Cortex of kidney (tissue), 1 donor: ENCODE measurements around the gene CLCN7.
"Not testable (repeated sequence)": the region's sequence is repeated elsewhere in the genome, so short reads cannot be mapped to it uniquely, and the experiment has no call there.

Source experiments
- DNase-seq: peaks from one replicate; lab custom pipeline; 2025; lab: John Stamatoyannopoulos, UW

CLCN7 gene

DNA sequence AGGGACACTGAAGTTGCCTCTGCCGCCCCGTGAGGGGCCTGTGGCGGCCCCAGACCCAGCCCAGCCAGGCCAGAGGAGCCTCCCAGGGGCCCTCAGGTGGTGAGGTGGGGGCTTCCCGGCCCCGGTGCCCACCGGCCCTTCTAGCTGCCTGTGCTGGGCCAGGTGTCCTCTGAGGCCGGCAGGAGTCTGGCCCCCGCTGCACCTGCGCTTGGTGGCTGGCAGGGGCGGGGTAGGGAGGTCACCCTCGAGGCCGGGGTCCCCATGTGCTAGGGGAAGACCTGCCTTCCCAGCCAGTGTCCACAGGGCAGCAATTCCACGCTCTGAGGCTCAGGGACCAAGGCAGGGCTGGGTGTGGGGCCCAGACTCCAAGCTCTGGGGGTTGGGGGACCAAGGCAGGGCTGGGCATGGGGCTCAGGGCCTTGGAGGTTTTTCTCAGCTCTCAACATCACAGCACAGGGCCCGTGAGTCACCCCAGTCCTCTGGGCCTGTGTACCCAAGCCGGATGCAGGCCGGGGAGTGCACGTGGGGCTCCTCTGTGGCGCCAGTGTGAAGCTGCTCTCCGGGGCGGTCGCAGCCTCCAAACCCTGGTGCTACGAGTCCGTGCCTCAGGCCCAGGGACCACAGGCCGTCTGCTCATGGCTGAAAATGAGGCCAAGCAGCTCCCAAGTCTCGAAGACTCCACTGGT lies 29.2 kb downstream of the CLCN7 start:
- no peak for DNase-seq

GRCh38 chr16:1444730-1445517 lies 29.9 kb downstream of the CLCN7 start:
- DNase-seq = no peak

GRCh38 chr16:1443980-1444729 lies 30.7 kb downstream of the CLCN7 start, which contains the start of gene CCDC154:
CCDC154 (minus strand) TSS chr16:1444556; CDS start chr16:1444322, 234 bp downstream.
- no peak for DNase-seq

- no peak for DNase-seq
Observed at GRCh38 chr16:1443403-1443973, 31.3 kb downstream of the CLCN7 start.

DNA sequence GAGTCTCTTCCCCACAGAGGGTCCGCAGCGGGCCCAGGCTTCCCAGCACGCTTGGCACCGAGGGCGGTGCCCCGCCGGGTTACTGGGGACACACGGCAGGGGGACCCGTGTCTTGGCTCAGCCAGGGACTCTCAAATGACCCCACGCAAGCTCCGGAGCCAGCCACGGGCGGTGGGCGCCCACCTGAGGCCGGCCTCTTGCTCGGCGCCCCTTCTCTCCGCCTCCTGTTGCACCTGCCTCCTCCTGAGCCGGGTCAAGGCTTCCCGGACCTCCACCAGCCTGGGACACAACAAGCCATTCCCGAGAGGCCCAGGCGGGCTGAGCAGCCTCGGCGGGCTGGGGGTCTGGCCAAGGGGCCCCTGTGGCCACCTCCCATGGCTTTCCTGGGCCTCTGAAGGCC lies 32.1 kb downstream of the CLCN7 start:
- DNase-seq = no peak

GRCh38 chr16:1441391-1441829 lies 33.4 kb downstream of the CLCN7 start:
- DNase-seq = no peak

- not testable (repeated sequence) for DNase-seq
Observed at GRCh38 chr16:1439699-1440074, 35.1 kb downstream of the CLCN7 start.

GRCh38 chr16:1439058-1439698 lies 35.6 kb downstream of the CLCN7 start:
- no peak for DNase-seq

DNA sequence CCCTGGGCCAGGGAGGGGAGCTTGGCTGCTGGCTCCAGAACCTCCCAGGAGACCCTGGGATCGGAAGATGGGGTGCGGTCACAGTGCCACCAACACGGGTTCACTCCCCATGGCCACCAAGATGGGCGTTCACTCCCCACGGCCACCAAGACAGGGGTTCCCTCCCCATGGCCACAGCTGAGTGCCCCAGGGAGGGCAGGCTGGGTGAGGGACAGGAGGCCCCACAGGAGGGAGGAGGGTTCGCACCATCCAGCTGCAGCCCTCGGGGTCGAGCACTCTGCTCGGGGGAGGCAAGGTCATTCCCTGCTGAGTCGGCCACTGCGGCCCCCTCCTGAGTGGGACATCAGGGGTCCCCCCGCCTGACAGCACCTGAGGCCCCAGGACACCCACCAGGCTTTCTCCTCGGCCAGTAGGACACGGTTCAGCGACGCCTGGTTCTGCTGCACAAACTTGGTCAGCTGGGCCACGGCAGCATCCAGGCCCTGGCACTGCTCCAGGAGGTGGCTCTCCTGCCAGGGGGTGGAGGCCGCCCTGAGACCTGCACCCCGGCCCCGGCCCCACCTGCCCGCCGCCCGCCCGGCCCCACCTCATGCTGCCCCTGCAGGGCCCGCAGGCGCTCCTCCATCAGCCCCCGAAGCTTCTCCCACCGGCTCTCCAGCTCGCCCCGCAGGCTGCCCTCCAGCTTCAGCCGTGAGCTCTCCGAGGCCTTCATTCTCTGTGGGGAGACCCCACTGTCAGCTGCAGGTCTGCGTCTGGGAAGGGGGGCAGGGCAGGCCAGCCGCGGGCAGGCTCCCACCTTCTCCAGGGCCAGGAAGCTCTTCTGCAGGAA lies 36.4 kb downstream of the CLCN7 start:
- no peak for DNase-seq

- DNase-seq = no peak
Observed at GRCh38 chr16:1437606-1438005, 37.2 kb downstream of the CLCN7 start.

DNA sequence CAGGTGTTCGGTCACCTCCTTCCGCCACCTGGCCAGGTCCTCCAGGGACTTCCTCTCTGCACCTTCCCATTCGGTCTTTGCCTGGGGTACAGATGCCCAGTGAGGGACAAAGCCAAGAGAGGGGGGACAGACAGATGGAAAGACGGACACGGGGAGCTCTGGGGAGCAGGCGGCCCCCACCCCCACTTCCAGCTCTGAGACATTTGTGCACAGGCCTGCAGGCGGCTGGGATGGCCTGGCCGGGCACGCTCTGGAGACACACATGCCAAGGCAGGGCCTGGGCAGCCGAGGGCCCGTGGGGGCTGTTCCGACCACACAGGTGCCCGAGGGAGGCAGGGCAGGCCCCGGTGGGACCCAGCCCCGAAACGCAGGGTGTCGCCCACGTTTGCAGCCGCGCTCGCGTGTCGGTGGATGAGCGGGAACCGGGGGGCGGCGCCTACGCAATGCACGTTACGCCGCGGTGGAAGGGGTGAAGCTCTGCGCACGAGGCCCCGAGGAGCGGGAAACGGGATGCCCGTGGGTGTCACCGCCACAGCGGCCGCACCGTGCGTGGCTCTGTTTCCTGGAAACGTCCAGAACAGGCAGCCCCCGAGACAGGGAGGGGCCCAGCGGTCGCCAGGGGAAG lies 38.0 kb downstream of the CLCN7 start:
- no peak for DNase-seq

DNA sequence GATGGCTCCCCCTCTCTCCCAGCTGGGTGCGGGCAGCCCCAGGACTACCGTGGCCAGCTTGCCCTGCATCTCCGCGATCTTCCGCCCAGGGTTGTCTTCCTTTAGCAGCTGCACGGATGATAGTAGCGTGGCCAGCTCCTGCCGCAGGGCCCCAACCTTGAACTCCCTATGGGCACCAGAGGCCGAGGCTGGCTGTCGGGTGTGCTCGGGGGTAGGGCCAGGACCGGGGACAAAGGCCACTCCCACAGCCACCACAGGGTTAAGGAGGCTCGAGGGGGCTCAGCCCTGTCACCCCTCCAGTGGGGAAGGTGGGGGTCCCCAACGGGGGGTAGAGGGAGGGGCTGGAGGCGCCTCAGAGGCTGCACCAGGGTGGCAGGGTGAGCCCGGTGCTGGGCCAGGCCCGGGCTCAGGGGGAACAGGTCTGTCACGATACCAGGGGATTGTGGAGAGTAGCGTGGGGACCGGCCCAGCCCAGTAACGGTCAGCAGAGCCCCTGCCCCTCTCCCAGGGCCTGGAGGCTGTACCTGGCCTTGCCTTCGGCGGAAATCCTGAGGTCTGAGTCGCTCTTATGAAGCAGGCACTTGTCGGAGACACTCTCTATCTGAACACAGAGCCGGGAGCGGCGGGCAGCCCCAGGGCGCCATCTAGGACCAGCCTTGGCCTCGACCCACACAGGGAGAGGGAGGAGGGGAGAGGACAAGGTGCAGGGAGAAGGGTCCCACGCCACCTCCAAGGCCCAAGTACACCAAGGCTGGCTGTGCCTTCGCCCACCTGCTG lies 38.7 kb downstream of the CLCN7 start:
- DNase-seq = no peak

DNA sequence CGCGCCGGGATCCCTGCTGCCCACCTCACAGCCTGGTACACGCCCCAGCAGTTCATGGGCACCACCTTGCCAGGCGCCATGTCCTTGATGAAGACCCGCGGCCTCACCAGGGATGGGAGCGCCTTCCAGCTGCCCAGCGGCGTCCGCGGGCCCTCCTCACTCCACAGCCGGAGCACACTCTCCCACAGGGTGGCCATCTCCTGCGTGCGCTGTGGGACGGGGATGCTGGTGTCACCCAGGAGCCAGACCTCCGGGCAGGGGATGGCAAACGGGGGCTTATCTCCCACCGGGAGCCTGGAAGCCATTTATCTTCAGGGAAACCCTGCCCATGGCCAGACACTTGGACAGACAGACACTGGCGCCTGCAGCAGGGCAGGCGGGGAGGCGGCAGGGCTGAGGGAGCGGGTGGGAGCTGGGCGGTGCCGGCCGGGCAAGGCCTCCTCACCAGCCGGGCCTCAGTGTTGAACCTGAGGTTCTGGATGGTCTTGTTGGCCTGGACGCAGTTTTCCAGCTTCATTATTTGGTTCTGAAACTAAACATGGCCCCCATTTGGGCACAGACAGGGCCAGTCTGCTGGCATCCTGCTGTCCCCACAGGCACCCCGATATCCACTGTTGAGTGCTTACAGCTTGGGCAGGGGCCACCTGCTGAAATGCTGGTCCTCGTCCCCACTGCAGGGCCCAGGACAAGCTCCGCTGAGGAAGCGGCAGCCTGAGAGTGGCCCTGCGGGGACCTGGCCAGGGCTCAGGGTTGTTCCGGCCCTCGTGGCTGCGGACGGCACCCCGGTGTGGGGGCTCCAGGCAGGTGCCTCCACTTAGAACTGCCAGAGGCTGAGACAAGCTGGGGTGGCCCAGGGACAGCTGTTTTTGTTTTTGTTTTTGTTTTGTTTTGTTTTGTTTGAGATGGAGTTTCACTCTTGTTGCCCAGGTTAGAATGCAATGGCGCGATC lies 39.9 kb downstream of the CLCN7 start:
- no peak for DNase-seq

GRCh38 chr16:1433756-1434155 lies 41.1 kb downstream of the CLCN7 start:
- DNase-seq = no peak

DNA sequence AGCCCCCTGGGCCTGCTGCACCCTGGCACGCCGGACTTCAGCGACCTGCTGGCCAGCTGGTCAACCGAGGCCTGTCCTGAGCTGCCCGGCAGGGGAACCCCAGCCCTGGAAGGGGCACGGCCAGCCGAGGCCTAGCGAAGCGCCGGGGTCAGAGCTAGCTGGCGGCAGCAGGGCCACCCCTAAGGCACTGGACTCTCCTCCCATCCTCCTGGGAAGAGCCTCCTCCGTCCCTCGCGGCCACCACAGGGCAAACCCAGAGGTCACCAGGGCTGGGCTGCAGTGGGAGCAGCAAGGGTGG lies 41.6 kb downstream of the CLCN7 start:
- no peak for DNase-seq

- DNase-seq = no peak
Observed at GRCh38 chr16:1432388-1433262, 42.2 kb downstream of the CLCN7 start.

DNA sequence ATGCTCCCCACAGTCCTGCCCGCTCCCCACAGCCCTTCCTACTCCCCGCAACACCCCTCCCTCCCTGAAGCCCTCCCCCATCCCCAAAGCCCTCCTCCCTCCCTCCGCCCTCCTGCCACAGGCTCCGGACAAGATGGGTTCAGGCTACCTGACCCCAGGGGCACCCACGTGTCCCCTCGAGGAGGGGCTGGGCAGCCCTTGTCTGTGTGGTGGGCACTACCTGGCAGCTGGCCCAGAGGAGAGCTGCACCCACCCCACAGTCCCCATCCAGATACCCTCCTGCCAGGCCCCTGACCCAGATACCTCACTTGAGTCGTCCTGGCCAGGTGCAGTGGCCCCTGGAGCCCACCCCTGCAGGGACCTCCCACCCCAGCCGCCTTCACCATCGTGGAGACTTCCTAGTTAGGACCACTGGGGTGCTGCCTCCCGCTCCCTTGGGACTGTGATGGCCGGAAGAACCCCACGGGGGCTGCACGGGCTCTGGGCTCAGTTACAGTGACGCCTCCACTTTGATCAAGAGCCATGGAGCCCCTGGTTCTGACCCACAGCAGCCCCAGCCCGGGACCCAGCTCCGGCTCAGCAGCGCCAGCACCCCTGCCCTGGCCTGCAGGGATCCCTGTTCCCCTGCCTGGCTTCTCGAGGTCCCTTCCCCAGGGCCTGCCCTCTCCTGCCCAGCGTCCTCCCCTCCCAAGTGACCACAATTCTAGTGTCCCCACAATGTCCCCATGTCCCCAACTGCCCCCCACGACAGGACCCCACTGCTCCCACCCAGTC lies 43.1 kb downstream of the CLCN7 start:
- DNase-seq = no peak
